ENCODE data around the gene ZNF655. TPM values are rescaled to one million over a fixed set of nuclear protein-coding genes. Genes with fewer than 3 reads are reported as not detected.

Gene ZNF655
- total and polyA plus RNA-seq, 2 of the 8 experiments (the other 6 are each of a cell fraction or from before 2014, with no cell fraction given): 27.1 to 37.8 TPM

DNA sequence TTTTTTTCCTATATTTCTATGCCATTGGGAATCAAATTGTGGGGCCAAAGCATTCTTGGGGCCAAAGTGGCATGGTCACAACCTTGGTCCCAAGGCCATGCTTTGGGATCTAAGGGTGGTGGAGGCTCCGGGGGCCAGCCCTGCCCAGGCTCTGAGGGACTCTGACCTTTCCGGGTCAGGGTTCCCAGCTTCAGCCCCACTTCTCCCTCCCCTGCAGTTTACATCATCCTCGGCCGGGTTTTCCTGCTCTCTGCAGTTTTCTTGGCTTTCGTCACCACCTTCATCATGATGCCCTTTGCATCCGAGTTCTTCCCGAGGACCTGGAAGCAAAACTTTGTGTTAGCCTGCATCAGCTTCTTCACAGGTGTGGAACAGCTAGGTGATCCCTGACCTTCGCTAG lies 48.1 kb downstream of the ZNF655 start:
- Histone ChIP-seq H3K79me2 (ENCODE audit: control insufficient read depth in 1 of 2, insufficient read depth in 2 of 2, low read length in 2 of 2) (no peaks in the 10 kb centered on the region), H3K56ac (replicated peaks; ENCODE audit: insufficient read length, low read depth, low read length) (no peak overlapping the region), H4K91ac (replicated peaks; ENCODE audit: insufficient read length, low read length) (no peak overlapping the region), H3K9ac (replicated peaks in 1 of 4; ENCODE audit: extremely low read depth in 1 of 4, low read depth in 3 of 4, low read length in 3 of 4) (no peak overlapping the region), H2BK120ac (replicated peaks; ENCODE audit: low read depth, low read length) (no peak overlapping the region), H4K8ac (ENCODE audit: extremely low read depth, insufficient read depth, low read length) (no peak overlapping the region), H3K4ac (replicated peaks; ENCODE audit: insufficient read length, low read depth, low read length) (no peak overlapping the region), H3K14ac (ENCODE audit: insufficient read length) (no peak overlapping the region), H2BK5ac (ENCODE audit: low read depth, low read length) (no peak overlapping the region), H3K79me1 (ENCODE audit: low read depth, low read length) (no peaks in the 10 kb centered on the region), H3K4me2 (ENCODE audit: insufficient read depth in 1 of 2, low read depth in 2 of 2, low read length in 2 of 2) (no peak overlapping the region), H4K20me1 (replicated peaks in 1 of 2; ENCODE audit: control insufficient read depth in 1 of 2, insufficient read depth in 2 of 2, low read length in 2 of 2) (no peaks in the 10 kb centered on the region), H2BK20ac (ENCODE audit: low read length) (no peak overlapping the region), H4K5ac (ENCODE audit: insufficient read length, low read depth, low read length) (no peak overlapping the region), H3K36me3 (ENCODE audit: control insufficient read depth in 2 of 4, insufficient read depth in 4 of 4, low read length in 3 of 4) (no peaks in the 10 kb centered on the region), H3K4me1 (replicated peaks in 1 of 4; ENCODE audit: control insufficient read depth in 3 of 4, insufficient read depth in 4 of 4, low read length in 3 of 4) (peaks cover 0 to 3% (median under 1%) of the 10 kb centered on the region in 4 experiments; a peak in 3 of 7 replicates), H3K9me3 (ENCODE audit: insufficient read depth in 2 of 2, low read depth in 1 of 2, low read length in 1 of 2) (no peaks in the 10 kb centered on the region), H3K27ac (ENCODE audit: low read depth, low read length) (no peak overlapping the region), H3K4me3 (ENCODE audit: extremely low read depth in 1 of 4, insufficient read depth in 2 of 4, low read depth in 3 of 4, low read length in 4 of 4) (no peak overlapping the region), H3K23ac (ENCODE audit: insufficient read length) (no peak overlapping the region), H3K23me2 (ENCODE audit: low read depth, low read length) (no peaks in the 10 kb centered on the region; the same call in 1 of the 2 replicates), H3K27me3 (replicated peaks in 1 of 4; ENCODE audit: control insufficient read depth in 3 of 4, extremely low read depth in 1 of 4, insufficient read depth in 3 of 4, low read length in 3 of 4) (peaks cover 0 to 3% (median 1%) of the 10 kb centered on the region in 4 experiments; a peak in 1 of 7 replicates), H2BK12ac (ENCODE audit: low read depth, low read length) (no peak overlapping the region), H3K18ac (ENCODE audit: extremely low read depth, low read length) (no peak overlapping the region), H2AK5ac (ENCODE audit: low read depth, low read length) (0 out of 2 replicates have a peak overlapping the region, but pooled peaks have one; percentile 3), H2AFZ (ENCODE audit: low read length) (no peak overlapping the region), H2BK15ac (ENCODE audit: low read length) (no peak overlapping the region)
- DNase-seq (ENCODE audit: low read depth in 1 of 2, low spot score in 2 of 2): peak in 1 of 2 experiments; percentile 14
- ChIA-PET POLR2A (ENCODE audit: partially characterized antibody) (interaction anchor here (3.8 kb wide), 1 partner anchor 10 kb away, joined by 16 read pairs; the partner anchor contains the start of gene ZSCAN25), CTCF (ENCODE audit: partially characterized antibody) (interaction anchor here (0.6 to 2.9 kb wide), 5 partner anchors 10 to 386 kb away, joined by 3 to 18 read pairs (median 4); partner anchors contain the start of gene ZSCAN25)
- FAIRE-seq: no peak
- 87% methylated on average over 8 of the region's 8 CpGs; no CpG with 5 or more reads in 1 of the 2 experiments for WGBS, 2 experiments (ENCODE audit: extremely low coverage in 1 of 2, insufficient coverage in 1 of 2, insufficient read length in 1 of 2, insufficient replicate concordance in 2 of 2, low coverage in 1 of 2, low lambda C conversion rate in 2 of 2, missing lambda C conversion rate in 1 of 2)
- TF ChIP-seq TAF1 (IDR thresholded peaks at IDR 0.05; ENCODE audit: low read depth, low read length) (no peak), ZNF274 (IDR thresholded peaks at IDR 0.05; ENCODE audit: borderline replicate concordance, extremely low read depth, low read length) (no peak), CEBPB (IDR thresholded peaks at IDR 0.05; ENCODE audit: low read depth, low read length) (no peak), RXRA (IDR thresholded peaks at IDR 0.05; ENCODE audit: insufficient read depth, low read depth, low read length) (no peak), SIX5 (IDR thresholded peaks at IDR 0.05; ENCODE audit: low read depth, low read length) (no peak)
- TF ChIP-seq, protein P1, sequence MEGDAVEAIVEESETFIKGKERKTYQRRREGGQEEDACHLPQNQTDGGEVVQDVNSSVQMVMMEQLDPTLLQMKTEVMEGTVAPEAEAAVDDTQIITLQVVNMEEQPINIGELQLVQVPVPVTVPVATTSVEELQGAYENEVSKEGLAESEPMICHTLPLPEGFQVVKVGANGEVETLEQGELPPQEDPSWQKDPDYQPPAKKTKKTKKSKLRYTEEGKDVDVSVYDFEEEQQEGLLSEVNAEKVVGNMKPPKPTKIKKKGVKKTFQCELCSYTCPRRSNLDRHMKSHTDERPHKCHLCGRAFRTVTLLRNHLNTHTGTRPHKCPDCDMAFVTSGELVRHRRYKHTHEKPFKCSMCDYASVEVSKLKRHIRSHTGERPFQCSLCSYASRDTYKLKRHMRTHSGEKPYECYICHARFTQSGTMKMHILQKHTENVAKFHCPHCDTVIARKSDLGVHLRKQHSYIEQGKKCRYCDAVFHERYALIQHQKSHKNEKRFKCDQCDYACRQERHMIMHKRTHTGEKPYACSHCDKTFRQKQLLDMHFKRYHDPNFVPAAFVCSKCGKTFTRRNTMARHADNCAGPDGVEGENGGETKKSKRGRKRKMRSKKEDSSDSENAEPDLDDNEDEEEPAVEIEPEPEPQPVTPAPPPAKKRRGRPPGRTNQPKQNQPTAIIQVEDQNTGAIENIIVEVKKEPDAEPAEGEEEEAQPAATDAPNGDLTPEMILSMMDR (IDR thresholded peaks at IDR 0.05; ENCODE audit: control extremely low read depth in 1 of 3, insufficient read depth in 1 of 3, low read depth in 1 of 3, low read length in 3 of 3): no peak

All from H1 (cell line).